ENCODE results near the gene TRPC4AP.

TRPC4AP gene

GRCh38 chr20:35013421-35014411 lies 78.9 kb downstream of the TRPC4AP start:
- DNase-seq (ENCODE audit: low read depth), result no peak

GRCh38 chr20:35012227-35013069 lies 80.2 kb downstream of the TRPC4AP start:
- no peak for DNase-seq (ENCODE audit: low read depth)

- DNase-seq (ENCODE audit: low read depth), result no peak
Observed at GRCh38 chr20:35011589-35012226, 80.9 kb downstream of the TRPC4AP start.

- DNase-seq (ENCODE audit: low read depth), result no peak
Observed at GRCh38 chr20:35010405-35011192, 82.0 kb downstream of the TRPC4AP start.

GRCh38 chr20:35009665-35010328 lies 82.8 kb downstream of the TRPC4AP start:
- DNase-seq (ENCODE audit: low read depth), result no peak

GRCh38 chr20:35008411-35009342 lies 83.9 kb downstream of the TRPC4AP start:
- DNase-seq (ENCODE audit: low read depth), result peak; percentile 97

- no peak for DNase-seq (ENCODE audit: low read depth)
Observed at GRCh38 chr20:35007891-35008290, 84.7 kb downstream of the TRPC4AP start.

GRCh38 chr20:35007413-35007812 lies 85.2 kb downstream of the TRPC4AP start:
- DNase-seq (ENCODE audit: low read depth), result no peak

- no peak for DNase-seq (ENCODE audit: low read depth)
Observed at GRCh38 chr20:35006531-35006971, 86.1 kb downstream of the TRPC4AP start.

- no peak for DNase-seq (ENCODE audit: low read depth)
Observed at GRCh38 chr20:35006009-35006408, 86.6 kb downstream of the TRPC4AP start.

- DNase-seq (ENCODE audit: low read depth), result no peak
Observed at GRCh38 chr20:35005463-35005961, 87.1 kb downstream of the TRPC4AP start.

- no peak for DNase-seq (ENCODE audit: low read depth)
Observed at GRCh38 chr20:35004749-35005462, 87.7 kb downstream of the TRPC4AP start.

GRCh38 chr20:35004051-35004725 lies 88.4 kb downstream of the TRPC4AP start:
- no peak for DNase-seq (ENCODE audit: low read depth)

- no peak for DNase-seq (ENCODE audit: low read depth)
Observed at GRCh38 chr20:35003211-35004031, 89.2 kb downstream of the TRPC4AP start.

- DNase-seq (ENCODE audit: low read depth), result no peak
Observed at GRCh38 chr20:35002426-35003210, 90.0 kb downstream of the TRPC4AP start.

GRCh38 chr20:35001596-35002362 lies 90.8 kb downstream of the TRPC4AP start:
- no peak for DNase-seq (ENCODE audit: low read depth)

All from fibroblast of gingiva (primary cell).